K562 (cell line): ENCODE measurements around the gene ANKH. TPM values are rescaled to one million over a fixed set of nuclear protein-coding genes. Genes with fewer than 3 reads are reported as not detected.

ENCODE experiments used
- ATAC-seq: fragments of 200-7000 bp; cut with Tn5 transposase; 3 replicates; pipeline ENCODE4 v1.9.1; 2020; ENCODE audit warnings: moderate library complexity
- BruUV-seq: library from RNA; stranded (reverse); fragments of 400-500 nt; replicated peaks from 2 replicates; lab custom pipeline; 2021; lab: Mats Ljungman, UMichigan
- CTCF ChIA-PET: fragments of 300-600 bp; formaldehyde crosslinking; extraction: SDS; loops from one replicate; lab custom pipeline; 2021; ENCODE audit warnings: low intra/inter-chr PET ratio; lab: Yijun Ruan, JAX
- POLR2A ChIA-PET: fragments of 300-600, 350-650 bp; sonication (Branson Sonifier 250); formaldehyde crosslinking; extraction: SDS; loops from one replicate; lab custom pipeline; 2021; ENCODE audit warnings: antibody characterized with exemption, inconsistent platforms; lab: Yijun Ruan, JAX
- DNase-seq, 4 experiments: peaks; one replicate each; pipeline versions ENCODE4 v3.0.0 to v3.0.0-alpha.2; 2011 to 2018; ENCODE audit warnings: low spot score in 3 of 4, mixed read lengths in 3 of 4; ENCODE audit errors: extremely low read depth in 1 of 4
- FAIRE-seq: peaks from 2 replicates; lab custom pipeline; 2011; peaks lifted over from hg19 to GRCh38; lab: Jason Lieb, UNC
- H2AFZ ChIP-seq: 2 replicates; pipeline ENCODE4 v1.6.0; 2011; ENCODE audit warnings: low read depth, low read length, control low read depth, inconsistent platforms
- H3K27ac ChIP-seq: fragments of 200-600 bp; 3 replicates; pipeline ENCODE4 v1.8.0; 2011; ENCODE audit warnings: low read depth, mild to moderate bottlenecking, control low read depth, inconsistent platforms, low read length, moderate library complexity, mixed read lengths; ENCODE audit errors: extremely low read depth
- H3K27me3 ChIP-seq, 2 experiments: fragments of 300-600 bp in 1 of 2; 2 replicates in 1 of 2; 3 replicates in 1 of 2; pipeline versions ENCODE4 v1.6.0 to v1.8.0; 2011; ENCODE audit warnings: inconsistent platforms in 2 of 2, low read length in 2 of 2, mild to moderate bottlenecking in 1 of 2, mixed read lengths in 1 of 2, moderate library complexity in 1 of 2; ENCODE audit not compliant: control insufficient read depth in 2 of 2, insufficient read depth in 2 of 2
- H3K36me3 ChIP-seq: fragments of 300-600 bp; 3 replicates; pipeline ENCODE4 v1.8.0; 2011; ENCODE audit warnings: mild to moderate bottlenecking, low read length, inconsistent platforms; ENCODE audit not compliant: control insufficient read depth, insufficient read depth
- H3K4me1 ChIP-seq, 2 experiments: fragments of 200-600 bp in 1 of 2; replicated peaks in 1 of 2; 2 replicates in 1 of 2; 3 replicates in 1 of 2; pipeline versions ENCODE4 v1.5.1 to v1.8.0; 2011; ENCODE audit warnings: inconsistent platforms in 2 of 2, low read length in 2 of 2, mild to moderate bottlenecking in 1 of 2, mixed read lengths in 1 of 2, moderate library complexity in 1 of 2; ENCODE audit not compliant: control insufficient read depth in 2 of 2, insufficient read depth in 2 of 2
- H3K4me2 ChIP-seq: 2 replicates; pipeline ENCODE4 v1.6.1; 2011; ENCODE audit warnings: low read length, control low read depth, inconsistent platforms, mixed read lengths; ENCODE audit not compliant: insufficient read depth
- H3K4me3 ChIP-seq: fragments of 200-600 bp; sonication (generic), shearing (Covaris generic); 2 replicates; pipeline ENCODE4 v1.5.1; 2016; ENCODE audit warnings: control low read depth, inconsistent platforms
- H3K79me2 ChIP-seq: fragments of 200-600 bp; 3 replicates; pipeline ENCODE4 v1.8.0; 2011; ENCODE audit warnings: low read length, inconsistent platforms; ENCODE audit not compliant: control insufficient read depth, insufficient read depth
- H3K9ac ChIP-seq, 2 experiments: 2 replicates each; pipeline versions ENCODE4 v1.6.0 to v1.6.1; 2011; ENCODE audit warnings: low read depth in 2 of 2, low read length in 2 of 2, control low read depth in 1 of 2, inconsistent platforms in 1 of 2, mild to moderate bottlenecking in 1 of 2, mixed read lengths in 1 of 2; ENCODE audit not compliant: insufficient read depth in 1 of 2
- H3K9me1 ChIP-seq: one replicate; pipeline ENCODE4 v1.6.0; 2011; ENCODE audit warnings: inconsistent platforms, mild to moderate bottlenecking, low read length, moderate library complexity; ENCODE audit not compliant: control insufficient read depth, insufficient read depth
- H3K9me3 ChIP-seq: replicated peaks from 2 replicates; pipeline ENCODE4 v1.5.1; 2011; ENCODE audit warnings: low read depth, low read length, inconsistent platforms; ENCODE audit not compliant: control insufficient read depth, insufficient read depth
- H4K20me1 ChIP-seq: replicated peaks from 2 replicates; pipeline ENCODE4 v1.6.1; 2011; ENCODE audit warnings: low read length, inconsistent platforms, mixed read lengths; ENCODE audit not compliant: control insufficient read depth, insufficient read depth
- FOXP4 ChIP-seq: sonication (generic); formaldehyde crosslinking; IDR thresholded peaks from 2 replicates; pipeline ENCODE4 v1.8.0; 2022; ENCODE audit warnings: mild to moderate bottlenecking, missing genetic modification reagents, borderline replicate concordance
- MCM7 ChIP-seq, 2 experiments: fragments of 450-650 bp; IDR thresholded peaks; 2 replicates each; pipeline ENCODE4 v1.6.1; 2016 to 2018
- PCBP1 ChIP-seq: fragments of 200-400 bp; formaldehyde crosslinking; IDR thresholded peaks from 2 replicates; pipeline ENCODE4 v1.6.1; 2018; ENCODE audit warnings: mild to moderate bottlenecking, low read depth, low read length; ENCODE audit not compliant: poor library complexity, severe bottlenecking
- POLR2G ChIP-seq: fragments of 200-400 bp; formaldehyde crosslinking; IDR thresholded peaks from 2 replicates; pipeline ENCODE4 v1.6.1; 2017; ENCODE audit warnings: low read depth, mild to moderate bottlenecking, antibody characterized with exemption, low read length, moderate library complexity
- PRDM10 ChIP-seq: fragments of 450-650 bp; IDR thresholded peaks from 2 replicates; pipeline ENCODE4 v1.6.1; 2018; ENCODE audit not compliant: partially characterized antibody
- RBBP5 ChIP-seq: fragments of 200-600 bp; sonication (generic); IDR thresholded peaks from 2 replicates; pipeline ENCODE4 v1.6.1; 2012; ENCODE audit warnings: borderline replicate concordance, mild to moderate bottlenecking, low read length, control low read depth, inconsistent platforms; ENCODE audit not compliant: insufficient read depth, poor library complexity, severe bottlenecking
- WGBS: fragments of 100-300 bp; shearing (Covaris generic); methylation state at CpG from one replicate; pipeline ENCODE4 v1.1.6; 2016; ENCODE audit warnings: low coverage, mixed read lengths; ENCODE audit not compliant: insufficient coverage; ENCODE audit errors: missing lambda C conversion rate; 5-methylcytosine and 5-hydroxymethylcytosine counted together
- in situ Hi-C: fragments of 300-500 bp; cut with MboI; formaldehyde crosslinking; loops from 4 replicates; pipeline ENCODE4 v1.15.0; 2018; ENCODE audit warnings: inconsistent platforms, mixed read lengths
- intact Hi-C: fragments of 100-400 bp; cut with micrococcal nuclease; formaldehyde crosslinking; loops from 2 replicates; pipeline ENCODE4 v1.14.2; 2022
- polyA plus RNA-seq, 8 experiments: library from polyadenylated mRNA; depleted of rRNA in 4 of 8; stranded (reverse) in 5 of 8; unstranded in 3 of 8; fragments of >200 nt; fragmentation: Nextera tagmentation in 2 of 8; fragmentation: Illumina TruSeq in 1 of 8; extraction: Ambion mirVana in 2 of 8; extraction: Trizol in 1 of 8; gene quantifications; 2 replicates each; pipeline versions ENCODE4 v1.2.1 to v1.2.3, GENCODE V29; 2011 to 2014; ENCODE audit warnings: inconsistent platforms in 1 of 8, missing spikeins in 1 of 8
- total RNA-seq, 7 experiments: library from RNA; depleted of rRNA in 6 of 7; stranded (reverse); fragments of >200 nt in 6 of 7; fragmentation: Illumina TruSeq in 2 of 7; extraction: Trizol in 2 of 7; gene quantifications; 2 replicates each; pipeline versions ENCODE4 v1.2.1 to v1.2.3, GENCODE V29; 2011 to 2021; ENCODE audit warnings: low replicate concordance in 1 of 7

The ANKH gene
- total and polyA plus RNA-seq, 9 of the 15 experiments (the other 6 are each of a cell fraction or from before 2014, with no cell fraction given): 0.79 to 12.2 (median 4.5) TPM

- Histone ChIP-seq H3K27me3 (peaks cover 0 to 5% of the 10 kb centered on the region in 2 experiments; a peak in 1 of 5 replicates), H3K36me3 (no peaks in the 10 kb centered on the region), H3K27ac (no peak overlapping the region), H2AFZ (no peak overlapping the region), H3K4me3 (no peak overlapping the region), H3K4me1 (no peaks in the 10 kb centered on the region), H3K79me2 (no peaks in the 10 kb centered on the region), H4K20me1 (no peaks in the 10 kb centered on the region), H3K4me2 (no peak overlapping the region), H3K9me3 (no peaks in the 10 kb centered on the region), H3K9me1 (no peaks in the 10 kb centered on the region), H3K9ac (no peak overlapping the region)
- BruUV-seq: no TSS peak
- ATAC-seq: no peak
- TF ChIP-seq POLR2G: no peak
- WGBS: 5% methylated on average over 2 of the region's 2 CpGs
- intact Hi-C loops: no loop called here
- POLR2A ChIA-PET: interaction anchor here (1.0 kb wide), 1 partner anchor 18 kb away, joined by 5 read pairs; no protein-coding TSS in a partner anchor
- no peak for DNase-seq
- no peak for FAIRE-seq
- in situ Hi-C loops: no loop called here
- CTCF ChIA-PET: no interaction called here
Measured at GRCh38 chr5:14831006-14831338, 40.6 kb downstream of the ANKH start.

- Histone ChIP-seq H3K4me1 (no peaks in the 10 kb centered on the region), H3K9me1 (no peaks in the 10 kb centered on the region), H3K4me2 (no peak overlapping the region), H3K36me3 (no peaks in the 10 kb centered on the region), H3K4me3 (no peak overlapping the region), H3K9me3 (no peaks in the 10 kb centered on the region), H3K27me3 (peaks cover 0 to 5% of the 10 kb centered on the region in 2 experiments; a peak in 1 of 5 replicates), H4K20me1 (no peaks in the 10 kb centered on the region), H3K9ac (no peak overlapping the region), H3K79me2 (no peaks in the 10 kb centered on the region), H3K27ac (no peak overlapping the region), H2AFZ (no peak overlapping the region)
- ATAC-seq (no peak; the same call in 1 of the 3 replicates), FAIRE-seq (no peak), DNase-seq (no peak)
- intact Hi-C loops (no loop called here), in situ Hi-C loops (no loop called here)
- POLR2A ChIA-PET: interaction anchor here (1.0 kb wide), 1 partner anchor 17 kb away, joined by 5 read pairs; no protein-coding TSS in a partner anchor
- CTCF ChIA-PET: no interaction called here
- BruUV-seq: no TSS peak
- 2% methylated on average over 12 of the region's 12 CpGs for WGBS
- TF ChIP-seq FOXP4 (no peak), RBBP5 (no peak), MCM7 (IDR thresholded peaks at IDR 0.05) (no peak), PRDM10 (no peak), PCBP1 (no peak)
Measured at GRCh38 chr5:14830210-14831005, 41.2 kb downstream of the ANKH start.
